HEK293T (cell line): ENCODE data around the gene TMEM248.

ENCODE experiments used
- CTCF ChIA-PET: fragments of 350-600 bp; formaldehyde crosslinking; extraction: SDS; loops from one replicate; lab custom pipeline; 2021; ENCODE audit warnings: antibody characterized with exemption, inconsistent platforms; lab: Yijun Ruan, JAX
- POLR2A ChIA-PET: fragments of 350-600 bp; formaldehyde crosslinking; extraction: SDS; loops from one replicate; lab custom pipeline; 2020; ENCODE audit warnings: antibody characterized with exemption, inconsistent platforms; lab: Yijun Ruan, JAX
- DNase-seq: peaks from one replicate; pipeline ENCODE4 v3.0.0; 2012; ENCODE audit warnings: mixed read lengths; ENCODE audit errors: extremely low spot score
- ARNT ChIP-seq: fragments of 450-650 bp; IDR thresholded peaks from 2 replicates; pipeline ENCODE4 v1.6.1; 2017; ENCODE audit warnings: mild to moderate bottlenecking
- BHLHE40 ChIP-seq: fragments of 450-650 bp; IDR thresholded peaks from 2 replicates; pipeline ENCODE4 v1.6.1; 2016; ENCODE audit warnings: mild to moderate bottlenecking, moderate library complexity, borderline replicate concordance
- CTBP1 ChIP-seq: fragments of 450-650 bp; IDR thresholded peaks from 2 replicates; pipeline ENCODE4 v1.6.1; 2016; ENCODE audit warnings: borderline replicate concordance
- ELF4 ChIP-seq: fragments of 450-650 bp; IDR thresholded peaks from 2 replicates; pipeline ENCODE4 v1.6.1; 2017; ENCODE audit warnings: antibody characterized with exemption
- FOXA1 ChIP-seq: fragments of 450-650 bp; IDR thresholded peaks from 2 replicates; pipeline ENCODE4 v1.6.1; 2016; ENCODE audit warnings: mild to moderate bottlenecking
- FOXK2 ChIP-seq: fragments of 450-650 bp; IDR thresholded peaks from 2 replicates; pipeline ENCODE4 v1.6.1; 2016; ENCODE audit warnings: mild to moderate bottlenecking
- FOXM1 ChIP-seq: fragments of 450-650 bp; IDR thresholded peaks from 2 replicates; pipeline ENCODE4 v1.6.1; 2017; ENCODE audit warnings: mild to moderate bottlenecking, borderline replicate concordance
- HDGF ChIP-seq: fragments of 450-650 bp; IDR thresholded peaks from 2 replicates; pipeline ENCODE4 v1.6.1; 2017; ENCODE audit warnings: antibody characterized with exemption, borderline replicate concordance
- L3MBTL2 ChIP-seq: fragments of 450-650 bp; conservative IDR thresholded peaks from 2 replicates; pipeline ENCODE4 v1.6.1; 2016; ENCODE audit warnings: mild to moderate bottlenecking
- LEF1 ChIP-seq: fragments of 450-650 bp; IDR thresholded peaks from 2 replicates; pipeline ENCODE4 v1.6.1; 2017; ENCODE audit warnings: mild to moderate bottlenecking, borderline replicate concordance
- NFRKB ChIP-seq: fragments of 450-650 bp; IDR thresholded peaks from 2 replicates; pipeline ENCODE4 v1.6.1; 2016; ENCODE audit warnings: mild to moderate bottlenecking, moderate library complexity
- SP1 ChIP-seq: fragments of 450-650 bp; IDR thresholded peaks from 2 replicates; pipeline ENCODE4 v1.6.1; 2017
- SUZ12 ChIP-seq: fragments of 450-650 bp; IDR thresholded peaks from 2 replicates; pipeline ENCODE4 v1.6.1; 2016; ENCODE audit warnings: mild to moderate bottlenecking
- TARDBP ChIP-seq: fragments of 450-650 bp; IDR thresholded peaks from 2 replicates; pipeline ENCODE4 v1.6.1; 2016
- ZNF384 ChIP-seq: fragments of 450-650 bp; IDR thresholded peaks from 2 replicates; pipeline ENCODE4 v1.6.1; 2016
- TF ChIP-seq, protein P1 (sequence below): fragments of 450-650 bp; IDR thresholded peaks from 2 replicates; pipeline ENCODE4 v1.6.1; 2016

Gene TMEM248

DNA sequence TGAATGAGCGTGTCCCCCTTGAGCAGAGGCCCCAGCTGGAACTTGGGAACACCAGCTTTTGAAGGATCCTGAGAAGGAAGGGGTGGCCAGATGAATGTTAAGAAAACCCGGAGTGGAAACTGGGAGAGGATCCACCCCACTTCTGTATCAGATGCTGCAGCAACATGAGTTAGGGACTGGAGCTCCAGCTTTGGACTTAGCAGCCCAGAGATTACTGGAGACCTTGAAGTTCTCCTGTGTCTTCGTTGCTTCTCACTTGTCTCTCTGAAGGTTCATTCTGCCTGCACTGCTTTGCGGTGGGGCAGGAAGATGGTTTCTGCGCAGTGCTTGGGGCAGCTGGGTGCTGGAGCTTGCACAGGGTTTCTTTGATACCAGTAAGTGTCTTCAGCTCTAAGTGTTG is 9.3 kb downstream of the TMEM248 start:
- DNase-seq: peak; percentile 39
- CTCF ChIA-PET: no interaction called here
- POLR2A ChIA-PET: no interaction called here
- TF ChIP-seq FOXA1: no peak
- no peak for TF ChIP-seq ZNF384
- TF ChIP-seq ELF4: no peak
- TF ChIP-seq, protein P1, sequence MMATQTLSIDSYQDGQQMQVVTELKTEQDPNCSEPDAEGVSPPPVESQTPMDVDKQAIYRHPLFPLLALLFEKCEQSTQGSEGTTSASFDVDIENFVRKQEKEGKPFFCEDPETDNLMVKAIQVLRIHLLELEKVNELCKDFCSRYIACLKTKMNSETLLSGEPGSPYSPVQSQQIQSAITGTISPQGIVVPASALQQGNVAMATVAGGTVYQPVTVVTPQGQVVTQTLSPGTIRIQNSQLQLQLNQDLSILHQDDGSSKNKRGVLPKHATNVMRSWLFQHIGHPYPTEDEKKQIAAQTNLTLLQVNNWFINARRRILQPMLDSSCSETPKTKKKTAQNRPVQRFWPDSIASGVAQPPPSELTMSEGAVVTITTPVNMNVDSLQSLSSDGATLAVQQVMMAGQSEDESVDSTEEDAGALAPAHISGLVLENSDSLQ: no peak
- no peak for TF ChIP-seq FOXK2
- no peak for TF ChIP-seq LEF1
- TF ChIP-seq SUZ12: no peak
- TF ChIP-seq L3MBTL2: no peak
- no peak for TF ChIP-seq SP1
- no peak for TF ChIP-seq BHLHE40
- TF ChIP-seq ARNT: no peak
- no peak for TF ChIP-seq NFRKB
- no peak for TF ChIP-seq CTBP1
- TF ChIP-seq FOXM1: no peak
- no peak for TF ChIP-seq TARDBP
- TF ChIP-seq HDGF: no peak

DNA sequence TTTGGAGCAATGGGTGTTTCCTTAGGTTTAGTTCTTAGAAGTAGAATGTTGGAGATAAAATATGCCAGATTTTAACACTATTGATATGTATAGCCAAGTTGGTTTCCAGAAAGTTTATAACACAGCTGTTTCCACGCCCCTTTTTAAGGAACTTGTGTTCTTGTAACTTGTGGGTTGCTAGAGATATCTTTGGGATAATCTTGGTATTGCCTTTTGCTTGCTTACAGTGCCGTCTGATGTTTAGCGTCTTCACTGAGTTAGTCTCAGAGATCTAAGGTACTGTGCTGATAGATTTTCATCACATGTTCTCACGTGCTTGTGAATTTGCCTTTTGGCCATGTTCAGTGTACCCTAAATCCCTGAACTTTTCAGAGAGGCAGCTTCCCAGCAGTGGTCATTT is 12.4 kb downstream of the TMEM248 start:
- ChIA-PET CTCF (interaction anchor here (0.5 kb wide), 1 partner anchor 1456 kb away, joined by 3 read pairs; no protein-coding TSS in a partner anchor), POLR2A (no interaction called here)
- TF ChIP-seq L3MBTL2: no peak
- TF ChIP-seq FOXK2: no peak
- no peak for TF ChIP-seq CTBP1
- TF ChIP-seq NFRKB: no peak
- no peak for TF ChIP-seq ARNT
- no peak for TF ChIP-seq TARDBP
- TF ChIP-seq BHLHE40: no peak
- no peak for TF ChIP-seq FOXM1
- no peak for TF ChIP-seq ZNF384
- no peak for TF ChIP-seq FOXA1
- TF ChIP-seq, protein P1: no peak
- no peak for TF ChIP-seq LEF1
- TF ChIP-seq SUZ12: no peak
- TF ChIP-seq ELF4: no peak
- TF ChIP-seq SP1: no peak
- no peak for TF ChIP-seq HDGF
- no peak for DNase-seq

DNA sequence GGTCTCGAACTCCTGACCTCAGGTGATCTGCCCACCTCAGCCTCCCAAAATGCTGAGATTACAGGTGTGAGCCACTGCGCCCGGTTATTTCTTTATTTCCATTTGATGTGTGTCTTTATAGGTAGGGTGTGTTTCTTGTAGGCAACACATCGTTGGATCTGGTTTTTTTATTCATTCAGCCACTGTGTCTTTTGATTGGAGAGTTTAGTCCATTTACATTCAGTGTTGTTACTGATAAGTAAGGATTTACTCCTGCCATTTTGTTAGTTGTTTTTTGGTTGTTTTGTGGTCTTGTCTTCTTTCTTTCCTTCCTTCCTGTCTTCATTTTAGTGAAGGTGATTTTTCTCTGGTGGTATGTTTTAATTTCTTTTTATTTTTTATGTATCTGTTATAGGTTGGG is 16.9 kb downstream of the TMEM248 start:
- TF ChIP-seq FOXM1 (no peak), CTBP1 (no peak), ZNF384 (no peak), HDGF (no peak), FOXK2 (no peak), L3MBTL2 (no peak), NFRKB (no peak)
- ChIA-PET CTCF (no interaction called here), POLR2A (no interaction called here)
- no peak for DNase-seq

DNA sequence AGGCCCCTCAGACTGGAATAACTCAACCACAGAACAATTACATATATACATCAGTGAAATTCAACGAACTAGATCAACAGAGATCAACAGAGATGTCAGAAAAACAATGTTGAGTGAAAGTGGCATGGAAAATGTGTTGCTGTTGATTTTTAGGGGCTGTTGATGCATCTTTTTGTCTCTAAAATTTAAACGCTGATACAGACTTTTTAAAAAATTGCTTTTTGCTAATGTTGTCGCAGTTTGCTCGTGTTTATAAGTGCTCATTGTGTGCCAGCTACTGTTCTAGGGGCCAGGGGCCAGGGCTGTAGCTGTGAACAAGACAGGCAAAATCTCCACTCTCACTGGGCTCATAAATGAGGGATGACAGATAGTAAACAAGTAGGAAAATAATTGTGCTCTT is 18.3 kb downstream of the TMEM248 start:
- CTCF ChIA-PET: no interaction called here
- POLR2A ChIA-PET: no interaction called here
- TF ChIP-seq ARNT (no peak), FOXA1 (no peak), LEF1 (no peak), SP1 (no peak), TARDBP (no peak), FOXK2 (no peak), CTBP1 (no peak), ELF4 (no peak), NFRKB (no peak), HDGF (no peak), SUZ12 (no peak), BHLHE40 (no peak), L3MBTL2 (no peak)
- TF ChIP-seq, protein P1: no peak

DNA sequence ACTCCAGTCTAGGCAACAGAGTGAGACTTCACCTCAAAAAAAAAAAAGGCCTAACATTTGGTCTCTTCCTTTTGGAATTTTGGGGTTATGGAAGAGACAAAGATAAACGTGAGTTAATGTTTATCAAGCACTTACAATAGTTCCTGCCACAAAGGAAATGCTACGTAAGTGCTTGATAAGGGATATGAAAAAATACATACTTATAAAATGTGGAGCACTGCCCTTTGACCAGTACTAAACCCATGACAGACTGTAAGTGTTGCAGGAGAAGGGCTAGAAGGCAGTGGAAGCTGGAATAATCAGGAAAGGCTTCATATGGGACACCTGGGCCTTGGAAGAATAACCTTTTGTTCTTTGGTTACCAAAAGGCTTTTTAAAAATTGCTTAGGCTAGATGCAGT is 25.5 kb downstream of the TMEM248 start:
- no peak for TF ChIP-seq FOXK2
- no peak for TF ChIP-seq ELF4
- TF ChIP-seq L3MBTL2: no peak
- no peak for TF ChIP-seq SP1
- no peak for TF ChIP-seq FOXA1
- no peak for TF ChIP-seq SUZ12
- TF ChIP-seq ZNF384: no peak
- no peak for TF ChIP-seq CTBP1
- no peak for TF ChIP-seq FOXM1
- TF ChIP-seq LEF1: no peak
- no peak for TF ChIP-seq ARNT
- no peak for TF ChIP-seq BHLHE40
- TF ChIP-seq, protein P1: no peak
- ChIA-PET POLR2A (no interaction called here), CTCF (no interaction called here)
- DNase-seq: no peak

More for the DNA sequence above, 18.3 kb downstream of the TMEM248 start:
- DNase-seq: no peak
